ENCODE results near the gene CCSER2. TPM values are rescaled to one million over a fixed set of nuclear protein-coding genes. Genes with fewer than 3 reads are reported as not detected.
"Not testable (repeated sequence)": the region's sequence is repeated elsewhere in the genome, so short reads cannot be mapped to it uniquely, and the experiment has no call there.

Gene CCSER2
- total RNA-seq, 4 donors from 2014 or later, result 43.9 to 71.9 (median 51.4) TPM

DNA sequence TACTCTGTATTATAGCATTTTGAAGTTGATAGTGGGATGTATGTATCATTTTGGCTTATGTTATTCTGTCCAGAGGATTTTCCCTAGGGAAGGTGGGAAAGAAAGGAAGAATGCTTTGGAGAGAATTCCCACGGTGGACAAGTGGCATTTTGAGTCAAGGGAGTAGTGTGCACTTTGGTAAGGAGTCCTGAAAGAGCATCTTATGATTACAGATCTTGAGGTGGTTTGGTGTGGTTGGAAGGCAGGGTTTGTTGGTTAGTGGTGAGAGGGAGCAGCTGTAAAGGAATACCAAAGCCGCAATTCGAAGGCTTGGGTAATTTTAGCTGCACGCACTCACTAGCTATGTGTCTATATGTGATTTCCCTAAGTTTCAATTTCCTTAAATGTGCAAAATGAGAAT is 16.1 kb downstream of the CCSER2 start:
- WGBS, 2 donors, result 82 to 86% methylated on average over 4 of the region's 4 CpGs
- Histone ChIP-seq H3K9me3 (no peaks in the 10 kb centered on the region), H3K27me3 (no peaks in the 10 kb centered on the region), H3K27ac (no peak overlapping the region), H3K4me1 (peaks cover 0 to 52% (median 15%) of the 10 kb centered on the region in 4 donors), H3K36me3 (no peaks in the 10 kb centered on the region), H3K4me3 (no peak overlapping the region)
- no peak for TF ChIP-seq POLR2A (IDR thresholded peaks at IDR 0.05)
- TF ChIP-seq, protein P1, sequence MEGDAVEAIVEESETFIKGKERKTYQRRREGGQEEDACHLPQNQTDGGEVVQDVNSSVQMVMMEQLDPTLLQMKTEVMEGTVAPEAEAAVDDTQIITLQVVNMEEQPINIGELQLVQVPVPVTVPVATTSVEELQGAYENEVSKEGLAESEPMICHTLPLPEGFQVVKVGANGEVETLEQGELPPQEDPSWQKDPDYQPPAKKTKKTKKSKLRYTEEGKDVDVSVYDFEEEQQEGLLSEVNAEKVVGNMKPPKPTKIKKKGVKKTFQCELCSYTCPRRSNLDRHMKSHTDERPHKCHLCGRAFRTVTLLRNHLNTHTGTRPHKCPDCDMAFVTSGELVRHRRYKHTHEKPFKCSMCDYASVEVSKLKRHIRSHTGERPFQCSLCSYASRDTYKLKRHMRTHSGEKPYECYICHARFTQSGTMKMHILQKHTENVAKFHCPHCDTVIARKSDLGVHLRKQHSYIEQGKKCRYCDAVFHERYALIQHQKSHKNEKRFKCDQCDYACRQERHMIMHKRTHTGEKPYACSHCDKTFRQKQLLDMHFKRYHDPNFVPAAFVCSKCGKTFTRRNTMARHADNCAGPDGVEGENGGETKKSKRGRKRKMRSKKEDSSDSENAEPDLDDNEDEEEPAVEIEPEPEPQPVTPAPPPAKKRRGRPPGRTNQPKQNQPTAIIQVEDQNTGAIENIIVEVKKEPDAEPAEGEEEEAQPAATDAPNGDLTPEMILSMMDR (IDR thresholded peaks at IDR 0.05), result no peak
- TF ChIP-seq EP300 (IDR thresholded peaks at IDR 0.05), result no peak
- DNase-seq (ENCODE audit: low spot score in 2 of 2), result no peak

GRCh38 chr10:84347575-84348002 is 19.2 kb downstream of the CCSER2 start:
- H3K4me3 ChIP-seq; H3K9me3 ChIP-seq; DNase-seq (ENCODE audit: low spot score in 2 of 2); H3K27ac ChIP-seq; H3K36me3 ChIP-seq; H3K27me3 ChIP-seq: not testable (repeated sequence)
- 96 to 97% methylated on average over 13 to 27 of the region's 31 CpGs for WGBS, 2 donors
- H3K4me1 ChIP-seq, result peaks cover 0 to 60% (median 12%) of the 10 kb centered on the region in 4 donors

DNA sequence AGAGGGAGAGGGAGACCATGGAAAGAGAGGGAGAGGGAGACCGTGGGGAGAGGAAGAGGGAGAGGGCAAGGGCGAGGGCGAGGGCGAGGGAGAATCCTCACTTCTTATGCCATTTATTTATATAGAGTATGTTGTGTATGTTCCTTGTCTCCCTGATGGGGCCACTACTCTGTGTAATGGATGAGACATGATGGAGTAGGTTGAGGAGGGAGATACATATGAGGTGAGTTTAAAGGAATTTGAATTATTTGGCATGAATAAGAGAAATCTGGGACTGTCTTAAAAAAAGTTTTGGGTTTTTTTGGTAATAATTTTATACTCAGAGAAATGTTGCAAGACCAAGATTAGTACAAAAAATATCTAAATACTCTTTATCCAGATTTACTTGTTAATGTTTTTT is 20.1 kb downstream of the CCSER2 start:
- H3K27me3 ChIP-seq, result no peaks in the 10 kb centered on the region
- no peak for TF ChIP-seq POLR2A (IDR thresholded peaks at IDR 0.05)
- TF ChIP-seq, protein P1 (IDR thresholded peaks at IDR 0.05), result no peak
- H3K4me3 ChIP-seq, result no peak overlapping the region
- peak overlapping the region in 1 of 4 donors; percentile 62 for H3K27ac ChIP-seq
- WGBS, 2 donors, result 81 to 84% methylated on average over 4 of the region's 4 CpGs
- DNase-seq (ENCODE audit: low spot score in 2 of 2), result no peak
- H3K36me3 ChIP-seq, result no peaks in the 10 kb centered on the region
- H3K9me3 ChIP-seq, result no peaks in the 10 kb centered on the region
- H3K4me1 ChIP-seq, result peaks cover 0 to 55% (median 12%) of the 10 kb centered on the region in 4 donors

DNA sequence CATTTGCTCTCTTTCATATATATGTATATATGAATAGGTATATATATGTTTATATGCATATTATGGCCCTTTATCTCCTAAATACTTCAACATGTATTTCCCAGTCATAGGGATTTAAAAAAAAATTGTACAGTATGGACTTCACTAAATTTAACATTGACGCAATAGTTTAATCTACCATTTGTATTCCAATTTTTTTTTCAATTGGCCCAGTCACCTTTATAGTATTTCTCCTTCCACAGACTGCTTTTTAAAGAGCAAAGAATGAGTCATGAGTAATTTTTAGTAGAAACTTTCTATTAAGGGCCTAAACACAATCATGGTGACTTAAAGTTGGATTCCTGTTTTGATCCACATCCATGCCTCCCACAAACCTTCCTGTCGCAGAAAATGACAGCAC is 20.5 kb downstream of the CCSER2 start:
- H3K4me1 ChIP-seq, result peaks cover 0 to 51% (median 12%) of the 10 kb centered on the region in 4 donors
- 68 to 70% methylated on average over 2 of the region's 2 CpGs for WGBS, 2 donors
- no peaks in the 10 kb centered on the region for H3K27me3 ChIP-seq
- no peak for DNase-seq (ENCODE audit: low spot score in 2 of 2)
- H3K27ac ChIP-seq, result peak overlapping the region in 2 of 4 donors; percentile 62 to 63
- no peak for TF ChIP-seq EP300 (IDR thresholded peaks at IDR 0.05)
- no peak for TF ChIP-seq POLR2A (IDR thresholded peaks at IDR 0.05)
- TF ChIP-seq, protein P1 (IDR thresholded peaks at IDR 0.05), result no peak
- no peaks in the 10 kb centered on the region for H3K9me3 ChIP-seq
- H3K36me3 ChIP-seq, result no peaks in the 10 kb centered on the region
- H3K4me3 ChIP-seq, result no peak overlapping the region

DNA sequence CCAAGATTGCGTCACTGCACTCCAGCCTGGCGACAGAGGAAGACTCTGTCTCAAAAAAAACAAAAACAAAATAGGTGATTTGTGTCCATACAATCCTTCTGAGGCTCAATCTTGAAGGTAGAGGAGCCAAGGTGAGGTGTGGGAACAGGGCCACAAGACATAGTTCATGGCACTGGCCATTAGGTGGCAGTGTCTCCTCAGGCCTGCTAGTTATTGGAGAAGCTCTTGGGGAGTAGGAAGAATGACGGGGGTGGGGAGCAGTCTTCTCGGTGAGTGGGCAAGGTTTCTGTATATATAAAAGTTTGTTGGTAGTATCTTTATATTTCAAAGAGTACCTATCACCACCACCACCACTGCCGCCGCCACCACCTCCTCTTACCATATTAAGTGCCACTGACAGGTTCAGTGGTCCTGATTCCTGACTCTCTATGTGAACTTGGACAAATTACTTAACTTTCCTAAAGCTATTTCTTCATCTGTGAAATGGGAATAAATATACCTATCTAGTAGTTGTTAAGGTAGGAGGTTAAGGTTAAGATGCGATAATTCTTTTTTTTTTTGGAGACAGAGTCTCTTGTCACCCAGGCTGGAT is 24.0 kb downstream of the CCSER2 start:
- Histone ChIP-seq H3K9me3 (no peaks in the 10 kb centered on the region), H3K36me3 (no peaks in the 10 kb centered on the region), H3K4me3 (no peak overlapping the region), H3K4me1 (peaks cover 0 to 50% (median 6%) of the 10 kb centered on the region in 4 donors), H3K27me3 (no peaks in the 10 kb centered on the region), H3K27ac (no peak overlapping the region)
- TF ChIP-seq POLR2A (IDR thresholded peaks at IDR 0.05) (no peak), EP300 (IDR thresholded peaks at IDR 0.05) (no peak)
- TF ChIP-seq, protein P1 (IDR thresholded peaks at IDR 0.05), result peak; percentile 36 to 69 (median 44)
- DNase-seq (ENCODE audit: low spot score in 2 of 2), result peak in 1 of 2 donors; percentile 40
- 79 to 80% methylated on average over 7 of the region's 7 CpGs for WGBS, 2 donors

Measured in tibial nerve (tissue), 4 donors.